K562 (cell line): ENCODE results near the gene FMN1. TPM values are rescaled to one million over a fixed set of nuclear protein-coding genes. Genes with fewer than 3 reads are reported as not detected.

Source experiments
- ATAC-seq: fragments of 200-7000 bp; cut with Tn5 transposase; 3 replicates; pipeline ENCODE4 v1.9.1; 2020; ENCODE audit warnings: moderate library complexity
- BruUV-seq: library from RNA; stranded (reverse); fragments of 400-500 nt; replicated peaks from 2 replicates; lab custom pipeline; 2021; lab: Mats Ljungman, UMichigan
- CTCF ChIA-PET: fragments of 300-600 bp; formaldehyde crosslinking; extraction: SDS; loops from one replicate; lab custom pipeline; 2021; ENCODE audit warnings: low intra/inter-chr PET ratio; lab: Yijun Ruan, JAX
- POLR2A ChIA-PET: fragments of 300-600, 350-650 bp; sonication (Branson Sonifier 250); formaldehyde crosslinking; extraction: SDS; loops from one replicate; lab custom pipeline; 2021; ENCODE audit warnings: antibody characterized with exemption, inconsistent platforms; lab: Yijun Ruan, JAX
- DNase-seq, 4 experiments: peaks; one replicate each; pipeline versions ENCODE4 v3.0.0 to v3.0.0-alpha.2; 2011 to 2018; ENCODE audit warnings: low spot score in 3 of 4, mixed read lengths in 3 of 4; ENCODE audit errors: extremely low read depth in 1 of 4
- FAIRE-seq: peaks from 2 replicates; lab custom pipeline; 2011; peaks lifted over from hg19 to GRCh38; lab: Jason Lieb, UNC
- H2AFZ ChIP-seq: 2 replicates; pipeline ENCODE4 v1.6.0; 2011; ENCODE audit warnings: low read depth, low read length, control low read depth, inconsistent platforms
- H3K27ac ChIP-seq: fragments of 200-600 bp; 3 replicates; pipeline ENCODE4 v1.8.0; 2011; ENCODE audit warnings: low read depth, mild to moderate bottlenecking, control low read depth, inconsistent platforms, low read length, moderate library complexity, mixed read lengths; ENCODE audit errors: extremely low read depth
- H3K27me3 ChIP-seq, 2 experiments: fragments of 300-600 bp in 1 of 2; 2 replicates in 1 of 2; 3 replicates in 1 of 2; pipeline versions ENCODE4 v1.6.0 to v1.8.0; 2011; ENCODE audit warnings: inconsistent platforms in 2 of 2, low read length in 2 of 2, mild to moderate bottlenecking in 1 of 2, mixed read lengths in 1 of 2, moderate library complexity in 1 of 2; ENCODE audit not compliant: control insufficient read depth in 2 of 2, insufficient read depth in 2 of 2
- H3K36me3 ChIP-seq: fragments of 300-600 bp; 3 replicates; pipeline ENCODE4 v1.8.0; 2011; ENCODE audit warnings: mild to moderate bottlenecking, low read length, inconsistent platforms; ENCODE audit not compliant: control insufficient read depth, insufficient read depth
- H3K4me1 ChIP-seq, 2 experiments: fragments of 200-600 bp in 1 of 2; replicated peaks in 1 of 2; 2 replicates in 1 of 2; 3 replicates in 1 of 2; pipeline versions ENCODE4 v1.5.1 to v1.8.0; 2011; ENCODE audit warnings: inconsistent platforms in 2 of 2, low read length in 2 of 2, mild to moderate bottlenecking in 1 of 2, mixed read lengths in 1 of 2, moderate library complexity in 1 of 2; ENCODE audit not compliant: control insufficient read depth in 2 of 2, insufficient read depth in 2 of 2
- H3K4me2 ChIP-seq: 2 replicates; pipeline ENCODE4 v1.6.1; 2011; ENCODE audit warnings: low read length, control low read depth, inconsistent platforms, mixed read lengths; ENCODE audit not compliant: insufficient read depth
- H3K4me3 ChIP-seq: fragments of 200-600 bp; sonication (generic), shearing (Covaris generic); 2 replicates; pipeline ENCODE4 v1.5.1; 2016; ENCODE audit warnings: control low read depth, inconsistent platforms
- H3K79me2 ChIP-seq: fragments of 200-600 bp; 3 replicates; pipeline ENCODE4 v1.8.0; 2011; ENCODE audit warnings: low read length, inconsistent platforms; ENCODE audit not compliant: control insufficient read depth, insufficient read depth
- H3K9ac ChIP-seq, 2 experiments: 2 replicates each; pipeline versions ENCODE4 v1.6.0 to v1.6.1; 2011; ENCODE audit warnings: low read depth in 2 of 2, low read length in 2 of 2, control low read depth in 1 of 2, inconsistent platforms in 1 of 2, mild to moderate bottlenecking in 1 of 2, mixed read lengths in 1 of 2; ENCODE audit not compliant: insufficient read depth in 1 of 2
- H3K9me1 ChIP-seq: one replicate; pipeline ENCODE4 v1.6.0; 2011; ENCODE audit warnings: inconsistent platforms, mild to moderate bottlenecking, low read length, moderate library complexity; ENCODE audit not compliant: control insufficient read depth, insufficient read depth
- H3K9me3 ChIP-seq: replicated peaks from 2 replicates; pipeline ENCODE4 v1.5.1; 2011; ENCODE audit warnings: low read depth, low read length, inconsistent platforms; ENCODE audit not compliant: control insufficient read depth, insufficient read depth
- H4K20me1 ChIP-seq: replicated peaks from 2 replicates; pipeline ENCODE4 v1.6.1; 2011; ENCODE audit warnings: low read length, inconsistent platforms, mixed read lengths; ENCODE audit not compliant: control insufficient read depth, insufficient read depth
- ASH1L ChIP-seq: fragments of 450-650 bp; IDR thresholded peaks from 2 replicates; pipeline ENCODE4 v1.6.1; 2018; ENCODE audit warnings: borderline replicate concordance, mild to moderate bottlenecking, low read depth; ENCODE audit not compliant: partially characterized antibody
- BDP1 ChIP-seq: IDR thresholded peaks from 3 replicates; pipeline ENCODE4 v1.6.1; 2011; ENCODE audit not compliant: insufficient read length, insufficient read depth
- BRCA1 ChIP-seq, 2 experiments: fragments of 450-650 bp in 1 of 2; sonication (generic) in 1 of 2; formaldehyde crosslinking in 1 of 2; IDR thresholded peaks; 2 replicates each; pipeline versions ENCODE4 v1.5.0 to v1.6.1; 2017 to 2020; ENCODE audit warnings: mild to moderate bottlenecking in 1 of 2, missing genetic modification reagents in 1 of 2
- CHCHD3 ChIP-seq: fragments of 250-450 bp; sonication (Bioruptor Pico); IDR thresholded peaks from 2 replicates; pipeline ENCODE4 v2.1.2; 2022; ENCODE audit warnings: mild to moderate bottlenecking
- CHD1 ChIP-seq: fragments of 200-600 bp; sonication (generic); IDR thresholded peaks from one replicate; pipeline ENCODE4 v1.6.1; 2012; ENCODE audit warnings: mild to moderate bottlenecking, moderate library complexity, low read length, inconsistent platforms
- CREBBP ChIP-seq: IDR thresholded peaks from one replicate; pipeline ENCODE4 v1.6.1; 2012; ENCODE audit warnings: low read depth, mild to moderate bottlenecking, control low read depth, inconsistent platforms, low read length
- ESRRA ChIP-seq: fragments of 450-650 bp; IDR thresholded peaks from 2 replicates; pipeline ENCODE4 v1.6.1; 2014; ENCODE audit warnings: low read depth, mild to moderate bottlenecking, moderate library complexity, borderline replicate concordance
- ETS1 ChIP-seq: conservative IDR thresholded peaks from 2 replicates; pipeline ENCODE4 v1.6.1; 2011; ENCODE audit warnings: low read depth, mild to moderate bottlenecking, low read length; ENCODE audit not compliant: control insufficient read depth
- HMGN3 ChIP-seq: IDR thresholded peaks from 2 replicates; pipeline ENCODE4 v1.6.1; 2011; ENCODE audit warnings: borderline replicate concordance, low read depth, mild to moderate bottlenecking, mixed read lengths, low read length; ENCODE audit not compliant: insufficient read length; ENCODE audit errors: extremely low read depth
- KLF13 ChIP-seq: fragments of 450-650 bp; IDR thresholded peaks from 2 replicates; pipeline ENCODE4 v1.6.1; 2016; ENCODE audit warnings: missing genetic modification characterization, low read depth, mild to moderate bottlenecking, missing compliant biosample characterization, moderate library complexity, borderline replicate concordance
- MLLT1 ChIP-seq, 2 experiments: fragments of 450-650 bp; IDR thresholded peaks; 2 replicates each; pipeline ENCODE4 v1.6.1; 2016
- NR1H2 ChIP-seq: sonication (generic); formaldehyde crosslinking; IDR thresholded peaks from 2 replicates; pipeline ENCODE4 v1.4.0; 2020; ENCODE audit warnings: mild to moderate bottlenecking, missing genetic modification reagents
- RBBP5 ChIP-seq: fragments of 200-600 bp; sonication (generic); IDR thresholded peaks from 2 replicates; pipeline ENCODE4 v1.6.1; 2012; ENCODE audit warnings: borderline replicate concordance, mild to moderate bottlenecking, low read length, control low read depth, inconsistent platforms; ENCODE audit not compliant: insufficient read depth, poor library complexity, severe bottlenecking
- STAT6 ChIP-seq: sonication (generic); formaldehyde crosslinking; IDR thresholded peaks from 2 replicates; pipeline ENCODE4 v1.8.1; 2023; ENCODE audit warnings: mild to moderate bottlenecking, missing genetic modification reagents
- ZNF445 ChIP-seq: fragments of 250-450 bp; sonication (Bioruptor Pico); IDR thresholded peaks from 2 replicates; pipeline ENCODE4 v1.4.0; 2020; ENCODE audit warnings: low read depth, mild to moderate bottlenecking, moderate library complexity
- ZNF551 ChIP-seq: fragments of 250-450 bp; sonication (Bioruptor Pico); IDR thresholded peaks from 2 replicates; pipeline ENCODE4 v1.5.0; 2021; ENCODE audit warnings: mild to moderate bottlenecking, moderate library complexity
- WGBS: fragments of 100-300 bp; shearing (Covaris generic); methylation state at CpG from one replicate; pipeline ENCODE4 v1.1.6; 2016; ENCODE audit warnings: low coverage, mixed read lengths; ENCODE audit not compliant: insufficient coverage; ENCODE audit errors: missing lambda C conversion rate; 5-methylcytosine and 5-hydroxymethylcytosine counted together
- in situ Hi-C: fragments of 300-500 bp; cut with MboI; formaldehyde crosslinking; loops from 4 replicates; pipeline ENCODE4 v1.15.0; 2018; ENCODE audit warnings: inconsistent platforms, mixed read lengths
- intact Hi-C: fragments of 100-400 bp; cut with micrococcal nuclease; formaldehyde crosslinking; loops from 2 replicates; pipeline ENCODE4 v1.14.2; 2022
- polyA plus RNA-seq, 8 experiments: library from polyadenylated mRNA; depleted of rRNA in 4 of 8; stranded (reverse) in 5 of 8; unstranded in 3 of 8; fragments of >200 nt; fragmentation: Nextera tagmentation in 2 of 8; fragmentation: Illumina TruSeq in 1 of 8; extraction: Ambion mirVana in 2 of 8; extraction: Trizol in 1 of 8; gene quantifications; 2 replicates each; pipeline versions ENCODE4 v1.2.1 to v1.2.3, GENCODE V29; 2011 to 2014; ENCODE audit warnings: inconsistent platforms in 1 of 8, missing spikeins in 1 of 8
- total RNA-seq, 7 experiments: library from RNA; depleted of rRNA in 6 of 7; stranded (reverse); fragments of >200 nt in 6 of 7; fragmentation: Illumina TruSeq in 2 of 7; extraction: Trizol in 2 of 7; gene quantifications; 2 replicates each; pipeline versions ENCODE4 v1.2.1 to v1.2.3, GENCODE V29; 2011 to 2021; ENCODE audit warnings: low replicate concordance in 1 of 7

The FMN1 gene
- total and polyA plus RNA-seq, 9 of the 15 experiments (the other 6 are each of a cell fraction or from before 2014, with no cell fraction given), result 0.03 to 0.07 (median 0.04) TPM; not detected in 6

- ChIA-PET CTCF (no interaction called here), POLR2A (interaction anchor here (0.7 kb wide), 1 partner anchor 14 kb away, joined by 3 read pairs; no protein-coding TSS in a partner anchor)
- DNase-seq, result no peak
- Histone ChIP-seq H3K9ac (no peak overlapping the region), H3K27ac (no peak overlapping the region), H3K4me2 (no peak overlapping the region), H3K4me1 (no peaks in the 10 kb centered on the region), H4K20me1 (no peaks in the 10 kb centered on the region), H3K9me3 (no peaks in the 10 kb centered on the region), H3K36me3 (no peaks in the 10 kb centered on the region), H3K27me3 (no peaks in the 10 kb centered on the region), H3K4me3 (no peak overlapping the region), H2AFZ (no peak overlapping the region), H3K79me2 (no peaks in the 10 kb centered on the region), H3K9me1 (no peaks in the 10 kb centered on the region)
- ATAC-seq, result no peak
- WGBS, result 0% methylated on average over 2 of the region's 2 CpGs
- no TSS peak for BruUV-seq
- in situ Hi-C loops, result no loop called here
- no peak for FAIRE-seq
- intact Hi-C loops, result no loop called here
- no peak for TF ChIP-seq ESRRA
- TF ChIP-seq ETS1, result no peak
- no peak for TF ChIP-seq HMGN3
- TF ChIP-seq ZNF445, result no peak
- TF ChIP-seq CREBBP, result no peak
- TF ChIP-seq BRCA1 (IDR thresholded peaks at IDR 0.05), result no peak
- no peak for TF ChIP-seq BRCA1 (CRISPR knock-in tag; IDR thresholded peaks at IDR 0.05)
- no peak for TF ChIP-seq ASH1L
- TF ChIP-seq NR1H2, result no peak
- TF ChIP-seq MLLT1 (IDR thresholded peaks at IDR 0.05), result no peak
- no peak for TF ChIP-seq CHCHD3 (CRISPR knock-in tag)
- no peak for TF ChIP-seq BDP1
- no peak for TF ChIP-seq STAT6
- no peak for TF ChIP-seq RBBP5
- no peak for TF ChIP-seq CHD1
- no peak for TF ChIP-seq ZNF551 (CRISPR knock-in tag)
- TF ChIP-seq KLF13, result no peak
Measured at GRCh38 chr15:33047077-33047476, 147.4 kb downstream of the FMN1 start.
